ENCODE data around the gene AFAP1. TPM values are rescaled to one million over a fixed set of nuclear protein-coding genes. Genes with fewer than 3 reads are reported as not detected.

AFAP1 gene
- total RNA-seq, 1 donor from 2014 or later, result 30.8 TPM

- DNase-seq (ENCODE audit: low read depth), result no peak
Observed at GRCh38 chr4:7867701-7868435, 71.8 kb downstream of the AFAP1 start.

DNA sequence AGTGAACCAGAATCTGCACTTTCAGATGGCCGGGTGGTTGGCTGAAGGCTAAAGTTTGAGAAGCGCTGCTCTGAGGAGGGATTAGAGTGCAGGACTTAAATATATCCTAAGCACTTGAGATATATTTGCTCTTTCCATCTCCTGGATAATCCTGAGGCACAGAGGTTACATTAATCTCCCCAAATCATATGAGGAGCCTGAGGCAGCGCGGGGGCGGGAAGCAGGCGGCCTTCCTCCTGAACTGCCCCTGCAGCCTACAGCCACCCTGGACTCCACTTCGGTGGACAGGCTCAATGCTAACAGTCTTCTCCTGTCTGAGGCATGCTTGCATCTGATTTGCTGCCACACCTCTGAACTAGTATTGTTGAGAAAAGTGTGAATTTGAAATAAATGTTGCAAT is 72.5 kb downstream of the AFAP1 start:
- no peak for DNase-seq (ENCODE audit: low read depth)

GRCh38 chr4:7865533-7865932 is 74.1 kb downstream of the AFAP1 start:
- DNase-seq (ENCODE audit: low read depth), result peak; percentile 46

DNA sequence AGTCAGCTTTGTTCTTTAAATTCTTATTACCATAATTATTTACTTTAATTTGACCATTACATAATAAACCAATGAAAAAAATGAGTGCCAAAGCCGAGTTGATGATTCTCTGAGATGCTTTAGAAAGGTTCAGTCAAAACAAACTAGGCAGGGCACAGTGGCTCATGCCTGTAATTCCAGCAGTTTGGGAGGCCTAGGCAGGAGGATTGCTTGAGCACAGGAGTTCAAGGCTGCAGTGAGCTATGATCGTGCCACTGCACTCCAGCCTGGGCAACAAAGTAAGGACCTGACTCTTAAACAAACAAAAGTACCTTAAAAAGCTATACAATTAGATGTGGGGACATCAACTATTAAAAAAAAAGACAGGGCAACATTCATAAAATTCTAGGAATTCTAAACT is 75.0 kb downstream of the AFAP1 start:
- DNase-seq (ENCODE audit: low read depth), result no peak

DNA sequence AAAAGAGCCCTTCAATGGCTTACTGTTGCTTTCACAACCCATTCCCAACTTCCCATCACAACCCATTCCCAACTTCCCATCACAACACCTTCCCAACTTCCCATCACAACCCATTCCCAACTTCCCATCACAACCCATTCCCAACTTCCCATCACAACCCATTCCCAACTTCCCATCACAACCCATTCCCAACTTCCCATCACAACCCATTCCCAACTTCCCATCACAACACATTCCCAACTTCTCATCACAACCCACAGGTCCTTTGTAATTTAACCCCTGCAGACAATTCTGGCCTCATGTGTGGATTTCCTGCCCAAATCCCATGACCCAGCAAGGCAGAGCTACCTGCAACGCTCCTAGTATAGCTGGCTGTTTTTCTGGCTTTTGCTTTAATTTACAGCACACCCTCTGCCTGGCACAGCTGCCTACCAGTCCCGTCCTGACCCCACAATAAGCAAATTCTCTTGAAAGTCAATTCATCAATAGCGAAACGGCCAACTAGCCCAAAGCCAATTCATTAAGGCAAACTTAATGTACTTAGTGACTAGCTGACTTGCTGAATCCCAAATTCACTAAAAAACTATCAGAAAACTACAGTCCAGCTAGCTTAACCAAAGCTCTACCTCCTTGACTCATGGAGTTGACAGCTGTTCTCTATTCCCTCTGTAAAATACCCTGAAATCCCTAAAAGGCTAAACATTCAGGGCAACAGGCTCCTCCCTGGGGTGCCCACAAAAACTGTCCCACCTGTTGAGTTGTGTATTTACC is 75.6 kb downstream of the AFAP1 start:
- peak; percentile 67 for DNase-seq (ENCODE audit: low read depth)

GRCh38 chr4:7862561-7863192 is 77.0 kb downstream of the AFAP1 start:
- DNase-seq (ENCODE audit: low read depth), result no peak

GRCh38 chr4:7861440-7861881 is 78.2 kb downstream of the AFAP1 start:
- peak; percentile 61 for DNase-seq (ENCODE audit: low read depth)

- no peak for DNase-seq (ENCODE audit: low read depth)
Observed at GRCh38 chr4:7860600-7861163, 79.0 kb downstream of the AFAP1 start.

GRCh38 chr4:7859326-7859725 is 80.3 kb downstream of the AFAP1 start:
- DNase-seq (ENCODE audit: low read depth), result no peak

- DNase-seq (ENCODE audit: low read depth), result no peak
Observed at GRCh38 chr4:7858498-7858897, 81.2 kb downstream of the AFAP1 start.

DNA sequence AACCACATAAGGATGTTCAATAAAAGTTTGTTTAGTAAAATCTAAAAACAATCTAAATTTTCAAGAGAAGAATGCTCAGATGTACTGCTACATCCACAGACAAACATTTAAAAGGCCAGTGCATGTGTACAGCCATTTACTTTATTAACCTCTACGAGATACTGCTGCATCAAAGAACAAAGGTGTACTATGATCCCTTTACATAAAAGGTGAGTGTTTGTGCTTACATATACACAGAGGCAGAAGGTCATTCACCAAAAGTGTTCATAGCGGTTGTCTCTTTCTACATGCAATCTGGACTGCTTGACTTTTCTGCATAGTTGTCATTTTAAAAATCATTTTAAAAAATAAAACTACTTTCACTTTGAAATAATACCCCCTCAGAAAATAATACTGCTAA is 81.7 kb downstream of the AFAP1 start:
- no peak for DNase-seq (ENCODE audit: low read depth)

DNA sequence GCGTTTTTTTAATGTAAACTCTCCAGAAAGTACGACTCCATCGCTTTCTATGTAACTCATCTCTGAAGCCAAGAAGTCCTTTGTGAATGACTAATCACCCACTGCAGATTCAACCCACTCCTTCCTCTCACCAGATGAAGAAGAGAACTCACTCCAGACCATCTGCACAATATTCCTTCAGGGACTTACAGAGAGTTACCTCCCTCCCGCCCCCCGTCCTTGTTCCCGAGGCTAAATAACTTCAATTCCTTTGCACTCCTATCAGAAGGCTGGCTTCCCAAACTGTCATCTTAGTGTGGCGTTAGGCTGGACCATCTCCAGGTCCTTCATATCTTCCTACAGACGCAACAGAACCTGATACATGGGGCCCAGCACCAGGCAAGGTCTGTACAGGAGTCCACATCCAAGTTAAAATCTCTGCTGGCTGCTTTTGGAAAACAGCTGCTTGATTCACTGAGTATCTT is 82.4 kb downstream of the AFAP1 start:
- DNase-seq (ENCODE audit: low read depth), result peak; percentile 58

- no peak for DNase-seq (ENCODE audit: low read depth)
Observed at GRCh38 chr4:7855731-7856130, 83.9 kb downstream of the AFAP1 start.

DNA sequence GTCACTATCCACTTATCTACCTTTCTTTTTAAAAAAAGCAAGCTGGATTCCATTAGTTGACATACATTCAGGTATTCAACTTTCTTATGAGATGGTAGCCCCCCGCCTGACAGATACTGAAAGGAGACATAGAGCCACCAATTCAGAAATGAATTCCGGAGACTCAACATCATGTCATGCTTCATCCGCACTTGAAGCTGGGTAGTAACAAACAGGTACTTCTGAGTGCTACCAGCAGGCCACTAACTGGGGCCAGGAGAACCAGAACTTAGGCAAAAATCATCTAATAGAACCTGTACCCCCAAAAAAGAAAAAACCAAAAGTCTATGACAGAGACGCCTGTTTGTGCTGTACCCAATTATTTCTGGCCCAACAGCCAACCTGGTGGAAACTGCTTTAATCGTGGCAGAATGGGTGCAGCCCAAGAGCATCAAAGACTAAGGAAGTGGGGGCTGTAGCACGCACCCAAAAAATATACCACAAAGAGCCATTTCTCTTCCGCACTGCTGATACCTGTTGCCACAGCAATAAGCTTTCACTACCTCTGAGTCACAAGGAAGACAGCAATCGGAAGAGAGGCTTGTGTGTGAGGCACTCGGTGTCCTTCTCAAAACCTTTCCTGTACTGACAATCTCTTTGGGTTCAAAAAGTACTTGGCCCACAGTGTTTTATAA is 84.8 kb downstream of the AFAP1 start:
- DNase-seq (ENCODE audit: low read depth), result no peak

DNA sequence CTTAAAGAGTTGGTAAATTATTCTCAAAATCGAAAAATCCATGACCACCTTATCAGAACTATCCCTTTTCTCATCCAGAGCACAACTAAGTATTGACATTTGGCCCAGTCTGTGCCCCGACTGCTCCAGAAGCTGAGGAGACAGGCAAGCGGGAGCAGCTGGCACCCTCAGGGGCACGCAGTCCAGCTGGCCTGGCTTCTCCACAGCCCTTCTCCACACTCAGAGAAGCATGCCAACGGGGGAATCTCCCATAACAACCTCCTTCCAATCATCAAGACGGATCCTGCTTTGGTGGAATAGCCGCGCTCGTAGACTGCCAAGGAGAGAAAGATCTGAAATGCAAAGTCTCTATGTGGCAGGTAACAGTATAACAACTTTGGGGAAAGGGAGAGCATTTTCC is 85.4 kb downstream of the AFAP1 start:
- DNase-seq (ENCODE audit: low read depth), result peak; percentile 58

- no peak for DNase-seq (ENCODE audit: low read depth)
Observed at GRCh38 chr4:7853271-7853670, 86.4 kb downstream of the AFAP1 start.

- DNase-seq (ENCODE audit: low read depth), result no peak
Observed at GRCh38 chr4:7852568-7853185, 87.0 kb downstream of the AFAP1 start.

- DNase-seq (ENCODE audit: low read depth), result no peak
Observed at GRCh38 chr4:7850489-7850888, 89.2 kb downstream of the AFAP1 start.

GRCh38 chr4:7847206-7847605 is 92.5 kb downstream of the AFAP1 start:
- no peak for DNase-seq (ENCODE audit: low read depth)

- no peak for DNase-seq (ENCODE audit: low read depth)
Observed at GRCh38 chr4:7845493-7846128, 94.0 kb downstream of the AFAP1 start.

All from myocyte (in vitro differentiated cells).